Measurements from ENCODE around the gene CLEC20A. TPM values are rescaled to one million over a fixed set of nuclear protein-coding genes. Genes with fewer than 3 reads are reported as not detected.

The CLEC20A gene
- total and polyA plus RNA-seq, 2 of the 8 experiments (the other 6 are each of a cell fraction or from before 2014, with no cell fraction given), result not detected

- no peaks in the 10 kb centered on the region for H3K27me3 ChIP-seq (replicated peaks in 1 of 4; ENCODE audit: control insufficient read depth in 3 of 4, extremely low read depth in 1 of 4, insufficient read depth in 3 of 4, low read length in 3 of 4)
- DNase-seq (ENCODE audit: low read depth in 1 of 2, low spot score in 2 of 2) (no peak), FAIRE-seq (no peak)
- H3K36me3 ChIP-seq (ENCODE audit: control insufficient read depth in 2 of 4, insufficient read depth in 4 of 4, low read length in 3 of 4), result no peaks in the 10 kb centered on the region
- no peak overlapping the region for H4K5ac ChIP-seq (ENCODE audit: insufficient read length, low read depth, low read length)
- no peaks in the 10 kb centered on the region for H4K20me1 ChIP-seq (replicated peaks in 1 of 2; ENCODE audit: control insufficient read depth in 1 of 2, insufficient read depth in 2 of 2, low read length in 2 of 2)
- no peak overlapping the region for H2BK120ac ChIP-seq (replicated peaks; ENCODE audit: low read depth, low read length)
- H2BK12ac ChIP-seq (ENCODE audit: low read depth, low read length), result no peak overlapping the region
- ChIA-PET CTCF (ENCODE audit: partially characterized antibody) (interaction anchor here (0.5 to 16.8 kb wide), 17 partner anchors 10 to 548 kb away, joined by 3 to 238 read pairs (median 6); partner anchors contain the start of gene TEX35), POLR2A (ENCODE audit: partially characterized antibody) (no interaction called here)
- H3K79me1 ChIP-seq (ENCODE audit: low read depth, low read length), result no peaks in the 10 kb centered on the region
- no peak overlapping the region for H3K23ac ChIP-seq (ENCODE audit: insufficient read length)
- H3K27ac ChIP-seq (ENCODE audit: low read depth, low read length), result no peak overlapping the region
- no peaks in the 10 kb centered on the region for H3K23me2 ChIP-seq (ENCODE audit: low read depth, low read length)
- H3K18ac ChIP-seq (ENCODE audit: extremely low read depth, low read length), result no peak overlapping the region
- no peak overlapping the region for H3K56ac ChIP-seq (replicated peaks; ENCODE audit: insufficient read length, low read depth, low read length)
- no peak overlapping the region for H3K4me3 ChIP-seq (ENCODE audit: extremely low read depth in 1 of 4, insufficient read depth in 2 of 4, low read depth in 3 of 4, low read length in 4 of 4)
- TF ChIP-seq EZH2 (IDR thresholded peaks at IDR 0.05; ENCODE audit: low read depth, low read length, severe bottlenecking) (no peak), HDAC6 (IDR thresholded peaks at IDR 0.05; ENCODE audit: low read depth, low read length) (no peak), MAX (IDR thresholded peaks at IDR 0.05) (no peak), RFX5 (IDR thresholded peaks at IDR 0.05; ENCODE audit: borderline replicate concordance, low read depth, low read length) (no peak), SIN3A (conservative IDR thresholded peaks at IDR 0.05 in 1 of 2, IDR thresholded peaks at IDR 0.05 in 1 of 2; ENCODE audit: low read depth in 1 of 2, low read length in 2 of 2) (no peak), ZNF274 (IDR thresholded peaks at IDR 0.05; ENCODE audit: borderline replicate concordance, extremely low read depth, low read length) (no peak), POLR2AphosphoS5 (IDR thresholded peaks at IDR 0.05; ENCODE audit: low read depth, low read length) (no peak), EGR1 (IDR thresholded peaks at IDR 0.05; ENCODE audit: borderline replicate concordance, low read depth, low read length) (no peak), SUZ12 (IDR thresholded peaks at IDR 0.05; ENCODE audit: low read length) (no peak), NANOG (IDR thresholded peaks at IDR 0.05; ENCODE audit: insufficient read depth, low read depth, low read length, poor library complexity, severe bottlenecking) (no peak), GABPA (IDR thresholded peaks at IDR 0.05; ENCODE audit: borderline replicate concordance, insufficient read depth, low read length) (no peak), ATF3 (IDR thresholded peaks at IDR 0.05; ENCODE audit: insufficient read depth, low read depth, low read length) (no peak)
- no peak overlapping the region for H3K9ac ChIP-seq (replicated peaks in 1 of 4; ENCODE audit: extremely low read depth in 1 of 4, low read depth in 3 of 4, low read length in 3 of 4)
- no peak overlapping the region for H4K8ac ChIP-seq (ENCODE audit: extremely low read depth, insufficient read depth, low read length)
- no peak overlapping the region for H2BK5ac ChIP-seq (ENCODE audit: low read depth, low read length)
- 91% methylated on average over 2 of the region's 2 CpGs; no CpG with 5 or more reads in 1 of the 2 experiments for WGBS, 2 experiments (ENCODE audit: extremely low coverage in 1 of 2, insufficient coverage in 1 of 2, insufficient read length in 1 of 2, insufficient replicate concordance in 2 of 2, low coverage in 1 of 2, low lambda C conversion rate in 2 of 2, missing lambda C conversion rate in 1 of 2)
- H2BK20ac ChIP-seq (ENCODE audit: low read length), result no peak overlapping the region
- no peak overlapping the region for H2BK15ac ChIP-seq (ENCODE audit: low read length)
- no peak overlapping the region for H2AFZ ChIP-seq (ENCODE audit: low read length)
- no peak overlapping the region for H3K4me2 ChIP-seq (ENCODE audit: insufficient read depth in 1 of 2, low read depth in 2 of 2, low read length in 2 of 2)
- H3K9me3 ChIP-seq (ENCODE audit: insufficient read depth in 2 of 2, low read depth in 1 of 2, low read length in 1 of 2), result no peaks in the 10 kb centered on the region
- no peak overlapping the region for H2AK5ac ChIP-seq (ENCODE audit: low read depth, low read length)
- no peak overlapping the region for H3K4ac ChIP-seq (replicated peaks; ENCODE audit: insufficient read length, low read depth, low read length)
- no peaks in the 10 kb centered on the region for H3K79me2 ChIP-seq (ENCODE audit: control insufficient read depth in 1 of 2, insufficient read depth in 2 of 2, low read length in 2 of 2)
- H3K4me1 ChIP-seq (replicated peaks in 1 of 4; ENCODE audit: control insufficient read depth in 3 of 4, insufficient read depth in 4 of 4, low read length in 3 of 4), result peaks cover 0 to 2% (median under 1%) of the 10 kb centered on the region in 4 experiments; a peak in 1 of 7 replicates
- H4K91ac ChIP-seq (replicated peaks; ENCODE audit: insufficient read length, low read length), result no peak overlapping the region
- H3K14ac ChIP-seq (ENCODE audit: insufficient read length), result no peak overlapping the region
Measured at GRCh38 chr1:178530037-178530402, 33.3 kb upstream of the CLEC20A start.

All from H1 (cell line).